HG03460 (cell line): ENCODE results near the gene IQGAP3.

Experiments used
- ATAC-seq: cut with Tn5 transposase; IDR thresholded peaks from one replicate; pipeline ENCODE4 v1.9.1; 2021; ENCODE audit not compliant: unreplicated experiment

IQGAP3 gene

DNA sequence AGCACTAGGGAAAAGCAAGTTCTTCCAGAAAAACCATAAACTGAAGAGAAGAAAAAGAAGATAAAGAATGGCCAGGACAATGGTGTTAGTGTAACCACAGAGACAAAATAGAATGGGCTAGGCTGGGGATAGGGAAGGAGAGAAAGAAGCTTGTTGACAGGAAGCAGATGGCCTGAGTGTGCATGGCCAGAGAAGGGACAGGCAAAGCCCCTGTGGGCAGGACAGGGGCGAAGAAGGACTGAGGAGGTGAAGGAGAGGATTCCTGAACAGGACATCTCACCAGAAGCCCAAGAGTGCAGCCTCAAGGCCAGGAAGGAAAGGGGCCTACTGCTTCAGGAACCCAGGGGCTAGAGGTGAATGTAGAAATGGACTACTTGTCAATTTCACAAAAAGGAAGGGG is 29.3 kb downstream of the IQGAP3 start:
- ATAC-seq = no peak

DNA sequence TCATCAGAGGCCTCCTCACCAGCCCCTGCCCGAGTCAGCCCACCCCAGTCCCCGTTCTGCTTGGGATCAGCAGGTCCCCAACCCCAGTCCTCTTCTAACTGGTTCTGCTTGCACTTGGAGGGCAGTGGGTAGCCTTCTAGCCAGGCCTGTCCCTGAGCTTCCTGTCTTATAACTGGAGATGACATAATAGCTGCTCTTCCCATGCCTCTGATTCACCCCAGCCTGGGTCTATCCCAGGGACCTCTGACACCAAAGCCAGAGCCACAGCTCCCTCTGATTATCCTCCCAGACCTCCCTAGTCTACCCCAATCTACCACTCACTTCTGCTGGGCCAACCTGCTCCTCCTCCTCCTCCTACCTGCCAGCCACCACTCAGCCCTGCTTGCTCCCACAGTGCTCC is 31.4 kb downstream of the IQGAP3 start:
- ATAC-seq = no peak

DNA sequence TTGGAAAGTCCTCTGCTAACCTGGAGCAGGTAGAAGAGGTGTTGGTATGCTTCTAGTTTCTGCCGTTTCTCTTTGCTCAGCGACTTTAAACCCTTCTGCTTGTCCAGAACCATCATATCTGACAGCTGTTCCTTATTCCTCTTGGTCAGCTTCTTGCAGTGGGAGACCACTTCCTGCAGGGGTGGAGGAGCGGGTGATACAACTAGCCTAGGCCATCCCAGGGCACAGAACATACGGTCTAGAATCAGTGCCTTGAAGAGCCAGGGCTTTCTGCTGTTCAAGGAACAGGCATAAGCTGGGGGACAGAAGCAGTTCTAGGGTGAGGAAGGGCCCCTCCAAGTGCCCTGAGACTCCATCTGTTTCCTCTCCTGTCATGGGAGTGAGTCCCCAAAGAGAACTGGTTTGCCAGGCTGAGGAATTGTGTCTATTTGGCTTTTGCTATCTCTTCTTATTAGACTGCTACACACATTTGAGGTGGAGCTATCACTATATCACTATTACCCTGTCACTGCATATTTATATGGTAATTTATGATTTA is 32.5 kb downstream of the IQGAP3 start:
- no peak for ATAC-seq

DNA sequence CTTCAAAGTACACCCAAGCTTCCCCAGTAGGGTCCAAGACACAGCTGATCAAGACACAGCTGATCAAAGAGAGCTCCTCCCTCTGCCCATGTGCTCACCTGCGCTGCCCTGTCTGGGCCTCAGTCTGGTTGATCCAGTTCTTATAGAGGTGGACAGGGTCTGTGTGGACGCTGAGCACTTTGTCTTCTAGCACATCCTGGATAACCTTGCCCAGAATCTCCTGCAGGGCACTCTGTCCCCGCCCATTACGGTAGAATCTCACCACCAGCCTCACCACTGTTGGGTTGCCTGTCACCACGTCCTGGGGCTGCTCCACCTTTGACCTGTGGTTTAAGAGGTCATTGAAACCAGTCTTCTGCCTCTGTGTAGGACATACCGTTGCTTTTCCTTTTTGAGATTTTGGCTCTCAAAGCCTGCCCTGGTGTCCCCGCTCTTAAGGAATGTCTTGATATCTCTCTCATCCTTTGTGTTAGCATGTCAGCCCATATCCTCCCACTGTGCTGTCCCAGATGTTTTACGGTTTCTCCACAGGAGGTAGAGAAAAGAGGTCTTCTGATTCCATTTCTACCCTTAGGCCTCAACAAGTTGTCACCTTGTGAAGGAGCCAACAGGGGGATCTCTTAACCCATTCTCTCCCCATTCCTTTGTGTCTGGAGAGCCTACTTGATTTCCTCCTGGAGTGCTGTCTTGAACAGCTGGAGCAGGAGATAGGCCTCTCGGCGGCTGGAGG is 33.5 kb downstream of the IQGAP3 start:
- ATAC-seq = no peak

DNA sequence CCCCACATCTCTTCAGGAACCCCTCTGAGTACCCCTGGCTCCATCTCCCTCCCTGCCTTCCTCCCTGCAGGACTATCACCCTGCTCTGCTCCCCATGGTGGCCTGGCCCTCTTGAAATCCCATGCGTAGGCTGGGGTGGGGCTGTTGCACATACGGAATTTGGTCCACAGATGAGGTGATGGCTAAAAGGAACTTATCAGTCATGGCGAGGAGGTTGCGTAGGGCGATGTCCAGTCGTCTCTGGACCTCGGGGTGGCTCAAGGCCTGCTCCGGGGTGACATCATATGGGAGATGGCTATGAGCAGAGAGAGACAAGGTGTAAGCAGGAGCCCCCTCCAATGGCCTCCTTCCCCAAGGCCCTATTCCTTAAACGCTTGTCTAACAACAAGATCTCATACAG is 35.3 kb downstream of the IQGAP3 start:
- ATAC-seq = no peak

- ATAC-seq = no peak
Observed at GRCh38 chr1:156534424-156535060, 37.8 kb downstream of the IQGAP3 start.

- ATAC-seq = no peak
Observed at GRCh38 chr1:156533568-156534220, 38.7 kb downstream of the IQGAP3 start.

DNA sequence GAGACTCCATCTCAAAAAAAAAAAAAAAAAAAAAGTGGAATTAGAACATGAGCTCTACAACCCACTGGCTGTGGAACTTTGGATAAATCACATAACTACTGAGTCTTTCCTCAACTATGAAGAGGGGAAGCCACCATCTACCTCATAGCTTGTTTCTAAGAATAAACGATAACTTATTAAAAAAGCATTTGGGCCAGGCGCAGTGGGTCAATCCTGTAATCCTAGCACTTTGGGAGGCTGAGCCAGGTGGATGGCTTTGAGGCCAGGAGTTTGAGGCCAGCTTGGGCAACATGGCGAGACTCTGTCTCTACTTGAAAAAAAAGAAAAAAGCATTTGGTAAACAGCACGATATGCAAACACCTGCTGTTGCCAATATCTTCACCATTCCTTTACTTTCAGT is 40.0 kb downstream of the IQGAP3 start:
- no peak for ATAC-seq

GRCh38 chr1:156530006-156530405 is 42.4 kb downstream of the IQGAP3 start:
- no peak for ATAC-seq

DNA sequence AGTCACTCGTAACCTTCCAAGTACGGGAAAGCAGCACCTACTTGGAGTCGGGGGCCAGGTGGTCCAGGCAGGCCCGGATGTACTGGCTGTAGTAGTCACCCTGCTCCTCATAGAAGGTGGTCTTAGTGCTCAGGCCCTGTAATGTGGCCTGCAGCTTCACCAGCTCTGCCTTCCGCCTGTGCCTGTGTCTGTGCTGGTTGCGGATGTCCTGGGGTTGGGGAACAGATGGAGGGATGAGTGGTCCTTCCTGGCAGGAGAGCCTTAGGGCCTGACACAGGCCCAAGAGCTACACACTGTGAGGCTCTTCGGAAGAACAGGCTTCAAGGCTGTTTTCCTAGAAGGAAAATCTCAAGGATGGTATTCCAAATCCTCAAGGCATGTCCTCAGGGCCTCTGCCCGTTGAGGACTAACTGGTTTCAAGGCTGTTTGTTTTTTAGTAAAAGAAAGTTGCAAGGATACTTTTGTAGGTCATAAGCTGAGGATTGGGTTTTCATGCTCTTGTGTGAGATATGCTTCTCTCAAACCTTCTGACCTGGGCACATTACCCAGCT is 43.4 kb downstream of the IQGAP3 start:
- ATAC-seq = no peak

DNA sequence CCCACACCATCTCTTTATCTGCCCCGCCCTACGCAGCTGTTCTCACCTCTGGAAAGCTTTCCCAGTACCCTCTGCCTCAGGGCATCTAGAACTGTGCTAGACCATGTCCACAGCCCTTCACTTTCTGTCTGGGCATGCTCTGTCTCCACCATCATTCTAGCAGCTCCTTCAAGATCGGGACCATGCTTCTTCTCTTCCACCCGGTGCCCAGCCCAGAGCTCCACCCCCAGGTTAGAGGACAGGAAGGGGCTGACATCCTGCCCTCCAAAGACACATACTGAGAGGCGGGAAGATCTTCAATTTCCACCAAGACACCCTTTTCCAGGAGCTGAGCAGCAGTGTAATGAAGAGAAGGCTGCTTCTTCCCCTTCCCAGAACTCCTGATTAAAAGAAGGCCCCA is 44.1 kb downstream of the IQGAP3 start:
- ATAC-seq = no peak

GRCh38 chr1:156527584-156527983 is 44.8 kb downstream of the IQGAP3 start:
- no peak for ATAC-seq

- no peak for ATAC-seq
Observed at GRCh38 chr1:156525856-156526489, 46.4 kb downstream of the IQGAP3 start.

DNA sequence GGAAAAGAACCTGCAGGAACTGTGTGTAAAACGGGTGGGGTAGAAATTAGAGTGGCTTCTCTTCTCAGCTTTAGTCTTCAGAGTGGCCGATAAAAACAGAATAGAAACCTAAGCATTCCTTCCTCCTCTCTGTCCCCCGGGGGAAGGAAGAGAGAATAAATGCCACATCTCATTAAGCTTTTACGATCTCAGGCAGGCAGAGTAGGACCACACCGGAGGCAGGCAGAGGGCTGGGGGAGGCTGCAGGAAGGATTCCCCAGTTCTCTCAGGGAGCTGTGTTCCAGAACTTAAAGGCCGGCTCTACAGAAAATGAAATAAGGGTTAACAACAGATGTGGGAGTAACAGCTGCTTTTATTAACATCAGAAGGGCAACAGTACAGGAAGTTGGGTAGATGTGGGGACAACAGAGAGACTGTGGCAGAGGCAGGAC is 47.3 kb downstream of the IQGAP3 start:
- ATAC-seq = no peak

DNA sequence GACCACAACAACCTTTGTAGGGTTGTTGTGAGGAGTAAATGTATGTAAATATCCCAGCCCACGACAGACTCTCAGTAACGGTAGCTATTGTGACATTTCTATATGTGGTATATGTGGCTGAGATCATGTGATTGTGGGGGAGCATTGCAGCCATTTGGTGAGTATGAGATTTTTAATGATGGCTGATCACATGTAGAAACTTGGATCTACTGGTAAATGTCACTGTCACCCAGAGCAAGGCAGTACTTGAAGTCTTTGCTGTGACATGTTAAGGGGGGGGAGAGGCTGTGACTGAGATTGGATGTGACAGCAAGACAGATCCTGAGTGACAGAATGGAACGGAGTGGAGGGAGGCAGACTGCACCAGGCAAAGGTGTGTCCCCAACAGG is 47.9 kb downstream of the IQGAP3 start:
- ATAC-seq = no peak

DNA sequence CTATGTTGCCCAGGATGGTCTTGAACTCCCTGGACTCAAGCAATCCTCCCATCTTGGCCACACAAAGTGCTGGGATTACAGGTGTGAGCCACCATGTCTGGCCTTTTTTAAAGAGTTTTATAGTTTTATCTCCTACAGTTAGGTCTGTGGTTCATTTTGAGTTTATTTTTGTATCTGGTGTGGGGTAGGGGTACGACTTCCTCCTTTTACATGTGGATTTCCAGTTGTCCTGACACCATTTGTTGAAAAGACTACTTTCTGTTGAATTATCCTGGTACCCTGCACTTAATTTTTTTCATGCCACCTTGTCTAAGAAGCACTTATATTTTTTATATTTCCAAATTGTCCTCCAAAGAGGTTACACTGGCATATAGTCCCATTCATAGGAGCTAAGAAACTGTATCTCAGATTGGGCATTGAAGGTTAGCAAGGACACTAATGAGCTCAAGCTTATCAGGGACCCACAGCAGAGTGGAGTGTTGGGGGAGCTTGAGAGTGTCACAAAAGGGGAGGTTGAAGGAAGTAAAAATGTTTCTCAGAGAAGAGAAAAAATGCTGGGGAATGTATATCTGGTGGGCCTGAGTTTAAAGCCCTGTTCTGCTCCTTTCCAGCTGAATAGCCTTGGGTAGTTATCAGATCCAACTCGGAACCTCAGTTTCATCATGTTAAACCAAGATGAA is 48.4 kb downstream of the IQGAP3 start:
- ATAC-seq = no peak

GRCh38 chr1:156522443-156522970 is 49.9 kb downstream of the IQGAP3 start:
- ATAC-seq = no peak

GRCh38 chr1:156517748-156518147 is 54.6 kb downstream of the IQGAP3 start:
- no peak for ATAC-seq

DNA sequence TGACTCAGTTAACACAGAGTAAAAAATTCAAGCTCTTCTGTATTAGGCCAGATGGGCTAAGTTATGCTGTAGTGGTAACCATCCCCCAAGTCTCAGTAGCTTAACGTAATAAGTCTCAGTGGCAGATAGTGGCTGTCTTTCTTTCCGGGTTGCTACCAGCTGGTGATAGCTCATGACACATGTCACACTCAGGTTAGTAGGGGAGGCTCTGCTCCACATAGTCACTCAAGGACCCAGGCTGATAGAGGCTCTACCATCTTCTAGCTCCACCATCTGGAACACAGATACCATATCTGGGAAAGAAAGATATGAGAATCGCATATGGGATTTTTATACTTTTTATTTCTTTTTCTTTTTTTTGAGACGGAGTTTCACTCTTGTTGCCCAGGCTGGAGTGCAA is 55.5 kb downstream of the IQGAP3 start:
- no peak for ATAC-seq

- ATAC-seq = no peak
Observed at GRCh38 chr1:156515956-156516355, 56.4 kb downstream of the IQGAP3 start.
